ENCODE measurements around the gene FPR3.

FPR3 gene

GRCh38 chr19:51807111-51807701 is 12.2 kb downstream of the FPR3 start:
- no peak for DNase-seq (ENCODE audit: low spot score)

GRCh38 chr19:51807925-51808324 is 13.0 kb downstream of the FPR3 start:
- no peak for DNase-seq (ENCODE audit: low spot score)

GRCh38 chr19:51808333-51808986 is 13.5 kb downstream of the FPR3 start:
- no peak for DNase-seq (ENCODE audit: low spot score)

GRCh38 chr19:51809787-51810186 is 14.8 kb downstream of the FPR3 start:
- DNase-seq (ENCODE audit: low spot score): no peak

- DNase-seq (ENCODE audit: low spot score): no peak
Measured at GRCh38 chr19:51810223-51810622, 15.3 kb downstream of the FPR3 start.

GRCh38 chr19:51811344-51811743 is 16.4 kb downstream of the FPR3 start:
- no peak for DNase-seq (ENCODE audit: low spot score)

- no peak for DNase-seq (ENCODE audit: low spot score)
Measured at GRCh38 chr19:51815043-51815442, 20.1 kb downstream of the FPR3 start.

GRCh38 chr19:51816711-51817110 is 21.8 kb downstream of the FPR3 start:
- no peak for DNase-seq (ENCODE audit: low spot score)

- DNase-seq (ENCODE audit: low spot score): no peak
Measured at GRCh38 chr19:51820011-51820410, 25.1 kb downstream of the FPR3 start.

- no peak for DNase-seq (ENCODE audit: low spot score)
Measured at GRCh38 chr19:51820831-51821446, 26.0 kb downstream of the FPR3 start.

- no peak for DNase-seq (ENCODE audit: low spot score)
Measured at GRCh38 chr19:51821456-51821855, 26.5 kb downstream of the FPR3 start.

GRCh38 chr19:51821921-51822320 is 27.0 kb downstream of the FPR3 start:
- DNase-seq (ENCODE audit: low spot score): no peak

GRCh38 chr19:51822325-51822724 is 27.4 kb downstream of the FPR3 start:
- no peak for DNase-seq (ENCODE audit: low spot score)

- DNase-seq (ENCODE audit: low spot score): no peak
Measured at GRCh38 chr19:51822946-51823345, 28.0 kb downstream of the FPR3 start.

- DNase-seq (ENCODE audit: low spot score): no peak
Measured at GRCh38 chr19:51824281-51825005, 29.5 kb downstream of the FPR3 start.

- no peak for DNase-seq (ENCODE audit: low spot score)
Measured at GRCh38 chr19:51830274-51830673, 35.3 kb downstream of the FPR3 start.

GRCh38 chr19:51837145-51837544 is 42.2 kb downstream of the FPR3 start:
- DNase-seq (ENCODE audit: low spot score): no peak

- no peak for DNase-seq (ENCODE audit: low spot score)
Measured at GRCh38 chr19:51861870-51862622, 67.1 kb downstream of the FPR3 start.

- DNase-seq (ENCODE audit: low spot score): no peak
Measured at GRCh38 chr19:51873097-51873496, 78.1 kb downstream of the FPR3 start.
